Suprapubic skin (tissue), 4 donors: ENCODE data around the gene SEMA3G.

Experiments used
- CTCF ChIP-seq, 2 donors: fragments of 200-600 bp in 1 of 2; fragments of 450-650 bp in 1 of 2; sonication (generic) in 1 of 2; IDR thresholded peaks; one replicate each; pipeline ENCODE4 v1.5.1; 2016 to 2019; ENCODE audit warnings: antibody characterized with exemption in 2 of 2, mild to moderate bottlenecking in 1 of 2, moderate library complexity in 1 of 2
- EP300 ChIP-seq: sonication (generic); formaldehyde crosslinking; IDR thresholded peaks from one replicate; pipeline ENCODE4 v1.6.1; 2017; ENCODE audit warnings: antibody characterized with exemption
- POLR2AphosphoS5 ChIP-seq, 3 donors: sonication (generic); formaldehyde crosslinking; IDR thresholded peaks; one replicate each; pipeline ENCODE4 v1.6.1; 2017; ENCODE audit warnings: antibody characterized with exemption in 3 of 3

- TF ChIP-seq CTCF (IDR thresholded peaks at IDR 0.05) (no peak), EP300 (no peak), POLR2AphosphoS5 (IDR thresholded peaks at IDR 0.05) (peak in 2 of 3 donors; percentile 22 to 36)
Observed at GRCh38 chr3:52406231-52406661, 38.7 kb downstream of the SEMA3G start.
